NCI-H82 treated with DMSO at 0.1 percent for 48 hours (cell line): ENCODE results near the gene IGFBP3.

Source experiments
- DNase-seq: peaks from one replicate; lab custom pipeline; 2025; ENCODE audit not compliant: unreplicated experiment; lab: John Stamatoyannopoulos, UW

The IGFBP3 gene

DNA sequence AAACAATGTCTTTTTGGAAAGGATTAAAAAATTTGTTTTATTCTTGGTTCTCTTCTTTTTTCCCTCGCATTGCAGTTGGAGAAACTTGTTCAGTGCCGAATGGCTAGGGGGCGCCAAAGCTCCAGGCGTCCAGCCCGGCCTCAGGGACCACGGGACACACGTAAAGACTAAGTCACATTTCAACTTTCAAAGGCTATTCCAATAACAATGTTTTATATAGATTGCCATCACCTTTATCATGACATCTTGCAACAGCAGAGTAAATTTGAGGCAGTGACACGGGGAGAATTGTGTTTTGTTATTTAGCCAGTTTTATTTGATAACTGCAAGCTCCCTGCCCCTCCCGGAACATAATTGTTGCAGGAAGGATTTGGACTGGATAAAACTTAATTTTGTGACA lies 2.2 kb upstream of the IGFBP3 start:
- peak; percentile 11 for DNase-seq

DNA sequence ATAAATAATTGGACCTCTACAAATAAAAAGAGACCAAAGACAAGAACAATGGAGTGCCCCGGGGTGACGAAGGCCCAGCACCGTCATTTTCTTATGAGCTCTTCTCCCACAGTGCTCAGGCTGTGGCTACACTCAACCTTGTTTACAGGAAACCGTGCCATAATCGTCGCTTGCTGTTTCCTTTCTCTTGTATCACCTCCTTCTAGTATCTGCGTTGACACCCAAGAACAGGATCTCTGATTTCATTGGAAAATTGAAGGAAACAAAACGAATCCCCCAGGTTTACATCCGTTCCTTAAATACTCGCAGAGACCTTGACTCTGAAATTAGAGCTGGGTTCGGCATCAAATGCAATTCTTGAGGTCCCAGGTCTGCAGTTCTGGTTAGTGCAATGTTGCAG lies 1.7 kb upstream of the IGFBP3 start:
- no peak for DNase-seq

DNA sequence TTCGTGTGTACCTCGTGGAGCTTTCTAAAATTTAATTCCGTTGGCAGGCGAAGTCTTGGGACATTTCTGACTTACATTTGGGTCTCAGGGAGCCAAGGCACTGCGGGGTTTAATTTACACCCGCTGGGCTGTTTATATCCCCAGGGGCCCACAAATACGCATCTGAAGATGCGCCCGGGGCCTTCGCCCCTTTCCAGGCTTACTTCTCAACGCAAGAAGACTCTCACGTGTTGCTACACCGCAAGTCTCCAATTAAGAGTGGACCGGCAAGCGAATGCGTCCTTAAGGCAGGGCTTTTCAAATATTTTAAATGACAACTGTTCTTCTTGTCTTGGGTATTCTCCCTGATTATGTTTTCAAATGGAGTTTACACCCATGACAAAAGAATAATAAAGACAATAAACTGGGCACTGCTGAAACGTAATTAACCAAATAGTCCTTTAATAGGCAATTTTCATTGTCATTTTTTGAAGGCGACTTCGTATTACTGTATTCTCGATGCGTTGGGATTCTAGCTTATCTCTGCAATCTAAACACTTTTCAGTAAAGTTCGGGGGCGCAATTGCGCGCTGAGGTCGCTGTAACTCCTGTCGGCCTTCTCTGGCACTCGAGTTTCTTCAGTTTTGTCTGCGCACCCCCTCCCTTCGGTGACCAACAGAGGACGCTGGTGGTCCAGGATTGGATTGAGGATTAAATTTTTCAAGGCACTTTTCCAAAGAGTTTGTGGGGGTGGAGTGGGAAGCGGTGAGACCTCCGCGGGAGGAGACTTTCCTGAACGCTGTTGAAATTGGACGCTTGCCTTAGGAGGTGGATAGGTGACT lies 837 bp upstream of the IGFBP3 start:
- peak; percentile 34 for DNase-seq

DNA sequence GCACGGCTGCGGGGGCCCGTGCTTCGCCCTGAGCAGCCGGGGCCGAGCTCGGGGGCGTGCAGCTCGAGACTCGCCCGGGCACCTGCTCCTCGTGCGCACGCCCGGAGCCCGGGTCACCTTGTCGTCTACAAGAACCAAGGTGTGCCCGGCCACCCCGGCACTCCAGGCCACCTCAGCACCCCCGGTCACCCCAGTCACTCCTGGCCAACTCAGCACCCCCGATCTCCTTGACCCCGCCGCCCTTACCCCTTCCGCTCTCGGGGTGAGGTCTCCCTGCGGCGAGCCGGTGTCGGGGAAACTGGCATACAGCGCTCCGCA lies 268 bp upstream of the IGFBP3 start:
- DNase-seq: no peak

DNA sequence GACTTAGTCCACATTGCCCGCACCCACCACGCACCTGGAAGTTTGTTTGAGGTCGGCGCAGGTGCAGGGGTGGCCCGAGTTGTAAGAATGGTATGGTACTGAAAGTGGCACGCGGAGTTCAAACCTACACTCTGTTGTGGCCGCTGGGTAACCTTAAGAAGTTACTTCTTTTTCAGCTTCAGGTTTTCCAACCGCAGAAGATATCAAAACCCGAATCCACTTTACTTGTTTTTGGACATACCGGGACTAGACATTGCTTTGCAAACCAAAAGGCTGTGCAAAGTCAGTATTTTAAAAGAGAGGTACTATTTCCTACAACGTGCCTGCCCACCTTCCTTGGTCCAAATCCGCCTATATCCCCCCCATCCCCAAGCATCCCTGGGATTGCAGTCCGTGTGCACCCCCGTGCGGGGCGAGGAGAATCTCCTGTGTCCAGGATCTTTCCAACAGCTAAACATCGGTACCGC lies 1.0 kb downstream of the IGFBP3 start:
- DNase-seq: no peak

DNA sequence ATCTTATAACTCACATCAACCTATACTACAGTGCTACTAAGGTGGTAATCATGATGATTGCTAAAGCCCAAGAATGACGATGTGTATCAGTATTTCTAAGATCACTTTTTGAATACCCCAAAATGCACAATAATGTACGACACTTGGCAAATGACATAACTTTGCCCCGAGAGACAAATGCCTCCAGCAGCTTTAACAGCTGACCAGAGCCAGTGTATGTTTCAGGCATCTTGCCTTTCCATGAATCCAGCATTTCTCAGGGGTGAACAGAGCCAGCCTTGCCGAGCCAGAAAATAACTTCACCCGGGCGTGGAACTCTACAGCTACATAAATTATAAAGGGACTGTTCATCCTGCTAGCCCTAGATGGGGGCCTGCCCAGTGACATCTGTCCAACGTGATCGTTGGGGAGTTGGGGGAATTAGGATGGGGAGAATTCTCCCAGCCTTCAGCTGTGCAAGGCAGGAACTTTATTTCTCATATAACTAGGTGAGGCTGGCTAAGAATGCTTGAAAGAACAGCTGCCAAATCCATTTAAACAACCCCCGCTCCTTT lies 1.8 kb downstream of the IGFBP3 start:
- DNase-seq: peak; percentile 51

DNA sequence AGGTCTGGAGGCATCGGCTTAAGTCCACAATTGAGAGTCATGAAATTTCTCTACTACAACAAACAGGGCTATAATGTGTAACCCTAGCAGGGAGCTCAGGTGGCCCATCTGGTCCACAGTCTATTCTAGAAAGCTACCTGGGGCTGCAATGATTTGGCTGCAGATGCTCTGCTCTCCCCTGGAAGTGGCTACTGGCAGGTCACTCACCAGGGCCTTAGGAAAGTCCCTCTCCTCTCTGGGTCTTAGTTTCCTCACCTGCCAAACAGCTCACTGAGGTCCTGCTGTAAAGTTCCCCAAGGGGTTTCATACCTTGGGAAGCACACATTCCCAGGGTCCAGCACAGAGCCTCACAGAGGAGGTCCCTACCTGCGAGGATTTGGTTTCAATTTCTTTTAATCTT lies 2.5 kb downstream of the IGFBP3 start:
- no peak for DNase-seq

DNA sequence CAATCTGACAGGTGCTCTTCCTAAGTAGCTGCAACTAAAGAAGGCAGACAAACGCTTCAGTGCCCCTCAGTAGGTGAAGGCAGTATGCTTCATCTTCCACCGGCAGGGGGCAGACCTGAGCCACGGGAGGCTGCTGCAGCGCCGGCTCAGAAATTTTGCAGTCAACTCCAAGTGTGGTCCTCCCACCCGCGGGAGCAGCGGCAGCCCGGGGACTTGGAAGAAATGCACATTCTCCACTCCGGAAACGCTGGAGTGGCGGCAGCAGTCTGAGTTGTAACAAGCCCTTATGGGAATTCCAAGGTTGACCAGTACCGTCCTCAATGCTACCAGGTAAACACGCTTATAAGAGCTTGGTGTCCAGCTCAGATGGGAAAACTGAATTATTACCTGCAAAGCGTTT lies 3.4 kb downstream of the IGFBP3 start:
- DNase-seq: peak; percentile 35

DNA sequence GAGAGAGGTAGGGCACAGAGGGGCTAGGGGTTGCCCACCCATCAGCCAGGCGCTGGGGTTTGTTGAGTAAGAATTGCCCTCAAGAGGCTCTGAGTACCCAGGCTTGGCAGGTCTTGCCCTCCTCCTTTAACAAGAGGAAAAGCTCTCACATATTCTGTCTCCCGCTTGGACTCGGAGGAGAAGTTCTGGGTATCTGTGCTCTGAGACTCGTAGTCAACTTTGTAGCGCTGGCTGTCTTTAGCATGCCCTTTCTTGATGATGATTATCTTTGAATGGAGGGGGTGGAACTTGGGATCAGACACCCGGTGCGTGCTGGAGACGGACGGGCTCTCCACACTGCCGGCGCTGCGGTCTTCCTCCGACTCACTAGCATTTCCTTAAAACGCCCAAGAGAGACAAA lies 4.0 kb downstream of the IGFBP3 start:
- DNase-seq: no peak

DNA sequence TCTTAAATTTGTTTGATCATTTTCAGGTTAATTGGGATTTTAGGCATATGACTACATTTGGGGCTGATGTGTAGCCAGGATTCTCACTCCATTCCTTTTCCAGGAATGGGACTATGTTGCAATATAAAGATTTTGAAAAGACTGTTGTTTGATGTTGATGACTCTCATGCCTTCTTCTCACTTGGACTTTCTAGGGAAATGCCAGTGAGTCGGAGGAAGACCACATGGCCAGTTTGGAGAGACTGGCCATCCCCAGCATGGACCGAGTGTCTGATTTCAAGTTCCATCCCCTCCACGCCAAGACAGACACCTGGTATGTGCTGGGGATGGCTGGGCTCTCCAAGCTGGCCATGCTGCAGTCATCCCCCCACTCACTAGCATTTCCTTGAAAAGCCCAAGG lies 5.5 kb downstream of the IGFBP3 start:
- DNase-seq: no peak

DNA sequence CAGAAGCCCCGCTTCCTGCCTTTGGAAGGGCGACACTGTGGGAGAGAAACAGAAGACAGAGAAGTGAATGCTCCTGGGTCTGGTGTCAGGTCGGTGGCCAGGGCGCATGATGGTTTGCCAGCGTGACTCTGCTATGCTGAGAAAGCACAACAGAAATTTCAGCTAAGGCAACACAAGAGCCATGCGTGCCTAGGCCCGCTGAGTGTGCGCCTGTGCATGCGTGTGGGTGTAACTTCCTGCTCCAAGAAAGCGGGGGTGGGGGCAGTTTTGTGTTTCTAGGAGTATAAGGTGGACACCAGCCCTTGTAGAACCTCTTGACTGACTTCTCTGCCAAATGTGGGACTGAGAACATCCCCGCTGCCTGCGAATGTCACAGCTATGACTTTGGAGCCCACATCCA lies 6.2 kb downstream of the IGFBP3 start:
- no peak for DNase-seq

DNA sequence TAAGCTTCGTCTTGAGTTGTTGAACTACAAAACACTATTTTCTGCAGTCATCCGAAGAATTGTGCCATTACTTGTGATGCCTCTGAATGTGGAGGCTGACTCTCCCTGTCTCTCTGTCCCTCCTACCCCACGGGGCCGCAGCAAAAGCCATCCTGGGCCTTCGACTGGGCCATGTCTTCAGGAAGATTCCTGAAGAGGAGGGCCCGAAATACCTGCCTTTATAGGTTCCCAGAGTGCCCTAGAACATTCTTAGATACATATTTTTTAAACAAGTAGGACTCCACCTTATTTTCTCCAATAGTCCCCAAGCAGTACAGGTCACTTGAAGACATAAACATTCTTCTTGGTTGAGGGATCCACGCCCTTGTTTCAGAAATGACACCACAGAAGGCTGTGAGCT lies 8.1 kb downstream of the IGFBP3 start:
- DNase-seq: no peak

DNA sequence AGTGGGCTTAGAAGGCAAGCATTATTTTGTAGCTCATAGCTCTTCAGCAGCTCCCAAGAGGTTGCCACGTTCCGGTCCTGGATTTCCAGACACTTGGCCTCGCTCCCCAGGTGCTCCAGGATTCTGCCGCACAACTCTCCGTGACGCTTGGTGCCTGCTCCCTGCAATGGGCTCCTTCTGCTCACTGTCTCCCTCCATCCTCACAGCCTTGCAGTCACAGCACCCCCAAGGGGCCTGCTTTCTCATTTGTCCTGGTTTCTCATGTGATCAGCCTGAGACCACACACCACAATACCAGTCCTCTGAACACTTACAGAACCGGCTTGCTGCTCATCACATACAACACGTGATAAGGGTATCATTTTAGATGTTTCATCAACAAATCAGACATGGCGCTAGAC lies 9.8 kb downstream of the IGFBP3 start:
- no peak for DNase-seq

DNA sequence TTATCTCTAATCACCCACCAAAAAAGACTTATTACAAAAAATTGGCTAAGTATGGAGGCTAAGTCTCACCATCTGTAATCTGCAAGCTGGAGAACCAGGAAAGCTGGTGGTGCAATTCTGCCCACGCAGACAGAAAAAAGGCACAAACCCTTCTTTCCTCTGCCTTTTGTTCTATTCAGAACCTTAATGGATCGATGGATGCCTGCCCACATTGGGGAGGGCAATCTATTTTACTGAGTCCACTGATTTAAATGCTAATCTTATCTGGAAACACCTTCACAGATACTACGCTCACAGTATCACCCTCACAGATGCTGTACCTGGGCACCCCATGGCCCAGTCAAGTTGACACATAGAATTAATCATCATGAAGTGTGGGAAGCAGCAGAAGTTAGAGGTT lies 10.2 kb downstream of the IGFBP3 start:
- DNase-seq: no peak

DNA sequence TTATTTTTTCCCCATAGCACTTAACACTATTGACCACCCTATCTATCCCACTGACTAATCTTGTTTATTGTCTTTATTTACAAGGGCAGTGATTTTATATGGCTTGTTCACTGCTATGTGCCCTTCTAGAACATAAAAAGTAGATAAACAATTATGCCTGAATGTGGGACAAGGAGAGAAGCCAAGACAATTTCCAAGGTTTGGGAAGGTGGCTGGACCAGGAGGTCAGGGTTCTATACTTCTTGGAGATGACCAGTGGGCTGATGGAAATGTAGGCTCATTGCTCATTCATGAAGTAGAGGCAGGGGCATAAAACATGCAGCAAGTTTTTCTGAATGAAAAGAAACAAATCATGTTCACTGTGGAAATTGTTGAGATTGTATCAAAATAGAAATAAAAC lies 11.5 kb downstream of the IGFBP3 start:
- no peak for DNase-seq

DNA sequence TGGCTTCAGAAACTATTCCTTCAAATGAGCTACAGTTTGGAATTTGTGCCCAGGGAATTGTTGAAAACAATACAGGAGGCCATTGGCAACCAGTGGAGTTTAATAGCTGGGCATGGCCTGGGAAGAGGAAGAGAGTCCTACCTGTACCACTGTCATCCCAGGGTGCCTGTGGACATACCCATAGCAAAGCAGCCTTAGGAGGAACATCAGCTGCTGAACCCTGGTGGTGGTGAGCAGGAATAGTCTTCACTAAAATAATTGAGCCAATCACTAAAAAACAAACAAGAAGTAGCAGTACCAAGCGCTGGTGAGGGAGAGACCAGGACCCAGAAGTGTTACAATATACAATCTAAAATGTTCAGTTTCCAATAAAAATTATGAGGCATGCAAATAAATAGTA lies 18.3 kb downstream of the IGFBP3 start:
- no peak for DNase-seq

DNA sequence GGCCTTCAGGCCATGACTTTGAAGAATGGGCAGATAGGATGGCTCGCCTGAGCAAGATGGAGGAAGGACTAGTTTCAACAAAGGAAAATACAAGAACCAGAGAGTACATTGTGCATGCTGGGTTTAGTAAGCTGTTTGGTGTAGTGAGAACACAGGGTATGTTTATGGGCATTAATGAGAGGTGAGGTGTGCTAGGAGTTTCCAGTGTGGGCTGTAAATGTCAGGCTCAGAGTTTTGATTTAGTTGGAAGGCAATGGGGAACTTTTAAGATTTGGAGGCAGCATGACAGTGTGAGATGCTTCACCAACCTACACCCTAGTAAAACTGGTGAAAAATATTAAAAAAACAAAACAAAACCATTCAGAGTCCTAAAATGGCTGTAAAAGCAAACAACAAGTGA lies 19.5 kb downstream of the IGFBP3 start:
- no peak for DNase-seq

DNA sequence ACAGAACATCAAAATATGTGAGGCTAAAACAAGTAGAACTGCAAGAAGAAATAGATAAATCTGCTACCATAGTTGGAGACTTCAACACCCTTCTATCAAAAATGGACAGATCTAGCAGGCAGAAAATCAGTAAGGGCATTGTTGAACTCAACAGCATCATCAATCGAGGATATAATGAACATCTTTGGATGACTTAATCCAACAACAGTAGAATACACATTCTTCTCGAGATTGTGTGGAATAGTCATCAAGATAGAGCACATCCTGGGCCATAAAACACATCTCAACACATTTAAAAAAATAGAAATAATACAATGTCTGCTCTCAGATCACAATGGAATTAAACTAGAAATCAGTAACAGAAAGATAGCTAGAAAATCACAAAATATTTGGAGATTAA lies 22.9 kb downstream of the IGFBP3 start:
- no peak for DNase-seq

DNA sequence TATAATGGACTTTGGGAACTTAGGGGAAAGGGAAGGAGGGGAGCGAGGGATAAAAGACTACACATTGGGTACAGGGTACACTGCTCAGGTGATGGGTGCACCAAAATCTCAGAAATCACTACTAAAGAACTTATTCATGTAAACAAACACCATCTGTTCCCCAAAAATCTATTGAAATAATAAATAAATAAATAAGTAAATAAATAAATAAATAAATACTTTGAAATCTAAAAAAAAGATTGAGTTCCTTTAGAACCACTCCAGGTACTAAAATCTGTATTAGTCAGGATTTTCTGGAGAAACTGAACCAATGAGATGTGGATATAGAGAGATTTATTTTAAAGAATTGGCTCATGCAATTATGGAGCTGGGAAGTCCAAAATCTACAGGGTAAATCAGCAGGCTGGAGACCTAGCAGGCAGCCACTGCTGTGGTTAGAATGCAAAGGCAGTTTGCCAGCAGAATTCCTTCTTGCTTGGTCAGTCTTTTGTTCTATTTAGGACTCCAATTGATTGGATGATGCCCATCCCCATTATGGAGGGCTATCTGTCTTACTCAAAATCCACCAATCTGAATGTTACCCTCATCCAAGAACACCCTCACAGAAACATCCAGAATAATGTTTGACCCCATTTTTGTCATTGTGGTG lies 23.9 kb downstream of the IGFBP3 start:
- DNase-seq: no peak

DNA sequence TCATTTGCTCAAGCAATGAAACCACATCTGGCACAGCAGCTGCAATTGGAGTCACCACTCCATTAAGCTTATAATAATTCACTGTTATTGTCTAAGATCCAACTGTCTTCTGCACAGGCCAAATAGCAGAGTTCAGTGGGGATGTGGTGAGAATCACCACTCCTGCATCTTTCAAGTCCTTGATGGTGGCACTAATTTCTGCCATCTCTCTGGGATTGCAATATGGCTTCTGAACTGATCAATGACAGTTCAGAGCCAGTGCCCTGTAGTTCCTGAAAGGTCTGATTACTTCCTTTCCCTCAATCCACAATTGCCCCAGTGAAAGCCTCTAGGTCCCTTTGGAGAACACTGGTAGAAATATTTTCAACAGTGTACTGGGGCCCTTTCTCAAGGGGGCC lies 26.4 kb downstream of the IGFBP3 start:
- no peak for DNase-seq

DNA sequence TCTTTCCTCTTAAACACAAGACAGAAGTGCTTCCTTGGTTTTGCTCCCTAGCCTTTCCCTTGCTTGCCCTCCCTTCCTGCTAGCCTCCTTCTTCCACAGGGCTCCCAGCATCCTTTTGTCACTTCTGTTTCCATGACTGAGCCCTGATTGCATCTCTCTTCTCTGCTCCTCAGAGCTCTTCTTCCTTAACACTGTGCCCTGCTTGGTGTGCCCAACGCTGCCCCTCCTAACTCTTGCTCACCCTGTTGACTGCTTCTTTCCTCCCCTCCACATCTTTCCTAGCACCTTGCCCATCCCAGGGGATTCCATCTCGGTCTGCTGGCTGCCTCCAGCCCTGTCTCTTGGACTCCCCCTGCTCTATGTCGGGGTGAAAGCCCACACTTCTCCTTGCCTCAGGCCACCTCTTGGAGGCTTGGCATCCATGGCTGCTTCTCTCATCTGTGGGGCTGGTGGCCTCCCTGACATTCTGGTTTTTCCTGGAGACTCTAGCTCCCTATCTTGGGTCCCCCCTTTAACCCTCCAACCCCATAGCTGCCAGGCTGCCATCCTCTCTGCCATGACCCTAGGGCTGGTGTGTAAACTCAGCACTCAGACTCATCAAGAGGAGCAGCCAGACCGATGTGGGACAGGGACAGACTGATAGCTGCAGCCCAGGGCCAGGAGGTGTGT lies 26.9 kb downstream of the IGFBP3 start:
- DNase-seq: no peak

DNA sequence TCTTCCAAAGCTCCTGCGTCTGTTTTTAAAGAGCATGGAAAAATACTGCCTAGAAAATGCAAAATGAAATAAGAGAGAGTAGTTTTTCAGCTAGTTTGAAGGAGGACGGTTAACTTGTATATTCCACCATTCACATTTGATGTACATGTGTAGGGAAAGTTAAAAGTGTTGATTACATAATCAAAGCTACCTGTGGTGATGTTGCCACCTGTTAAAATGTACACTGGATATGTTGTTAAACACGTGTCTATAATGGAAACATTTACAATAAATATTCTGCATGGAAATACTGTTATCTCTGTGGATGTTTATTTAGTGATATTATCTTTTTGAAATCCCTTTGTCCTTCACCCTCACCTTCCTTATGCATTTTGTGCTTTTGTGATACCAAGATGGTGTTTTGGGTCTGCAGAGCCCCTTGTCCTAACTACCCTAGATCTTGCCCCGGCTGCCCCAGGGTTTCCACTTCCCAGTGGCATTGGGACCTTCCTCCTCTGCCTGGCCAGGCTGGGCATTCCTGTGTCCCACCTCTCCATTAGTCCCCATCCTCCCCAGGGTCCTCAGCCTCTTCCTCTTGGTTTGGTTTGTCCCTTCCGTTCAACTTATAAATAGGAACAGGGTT lies 27.6 kb downstream of the IGFBP3 start:
- DNase-seq: no peak
